WI38 (cell line): ENCODE measurements around the gene GNAL.

Experiments used
- H3K4me3 ChIP-seq: 2 replicates; pipeline ENCODE4 v1.5.1; 2011; ENCODE audit warnings: low read depth, mild to moderate bottlenecking, control low read depth, low read length
- TF ChIP-seq, protein P1 (sequence below): IDR thresholded peaks from 2 replicates; pipeline ENCODE4 v1.5.1; 2012; ENCODE audit warnings: low read depth, mild to moderate bottlenecking, control low read depth, low read length

The GNAL gene

DNA sequence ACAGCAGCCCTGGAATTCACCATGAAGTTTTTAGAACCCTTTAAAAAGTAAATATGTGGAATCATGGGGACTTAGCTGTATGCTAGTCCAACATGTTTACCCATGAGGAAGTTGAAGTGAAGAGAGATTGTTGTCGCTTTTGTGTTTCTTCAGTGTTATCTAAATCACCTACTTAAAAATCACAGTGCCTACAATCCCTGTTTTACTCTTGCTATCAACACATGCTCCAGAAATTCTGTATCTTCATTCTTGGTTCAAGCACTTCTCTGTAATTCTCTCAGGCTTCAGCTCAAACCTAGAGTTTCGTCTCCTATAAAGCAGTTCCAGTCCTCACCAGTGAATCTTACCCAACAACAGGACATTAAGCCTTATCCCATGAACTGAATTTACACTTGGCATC, 131.6 kb downstream of the GNAL start:
- no peak overlapping the region for H3K4me3 ChIP-seq
- TF ChIP-seq, protein P1, sequence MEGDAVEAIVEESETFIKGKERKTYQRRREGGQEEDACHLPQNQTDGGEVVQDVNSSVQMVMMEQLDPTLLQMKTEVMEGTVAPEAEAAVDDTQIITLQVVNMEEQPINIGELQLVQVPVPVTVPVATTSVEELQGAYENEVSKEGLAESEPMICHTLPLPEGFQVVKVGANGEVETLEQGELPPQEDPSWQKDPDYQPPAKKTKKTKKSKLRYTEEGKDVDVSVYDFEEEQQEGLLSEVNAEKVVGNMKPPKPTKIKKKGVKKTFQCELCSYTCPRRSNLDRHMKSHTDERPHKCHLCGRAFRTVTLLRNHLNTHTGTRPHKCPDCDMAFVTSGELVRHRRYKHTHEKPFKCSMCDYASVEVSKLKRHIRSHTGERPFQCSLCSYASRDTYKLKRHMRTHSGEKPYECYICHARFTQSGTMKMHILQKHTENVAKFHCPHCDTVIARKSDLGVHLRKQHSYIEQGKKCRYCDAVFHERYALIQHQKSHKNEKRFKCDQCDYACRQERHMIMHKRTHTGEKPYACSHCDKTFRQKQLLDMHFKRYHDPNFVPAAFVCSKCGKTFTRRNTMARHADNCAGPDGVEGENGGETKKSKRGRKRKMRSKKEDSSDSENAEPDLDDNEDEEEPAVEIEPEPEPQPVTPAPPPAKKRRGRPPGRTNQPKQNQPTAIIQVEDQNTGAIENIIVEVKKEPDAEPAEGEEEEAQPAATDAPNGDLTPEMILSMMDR, result no peak

DNA sequence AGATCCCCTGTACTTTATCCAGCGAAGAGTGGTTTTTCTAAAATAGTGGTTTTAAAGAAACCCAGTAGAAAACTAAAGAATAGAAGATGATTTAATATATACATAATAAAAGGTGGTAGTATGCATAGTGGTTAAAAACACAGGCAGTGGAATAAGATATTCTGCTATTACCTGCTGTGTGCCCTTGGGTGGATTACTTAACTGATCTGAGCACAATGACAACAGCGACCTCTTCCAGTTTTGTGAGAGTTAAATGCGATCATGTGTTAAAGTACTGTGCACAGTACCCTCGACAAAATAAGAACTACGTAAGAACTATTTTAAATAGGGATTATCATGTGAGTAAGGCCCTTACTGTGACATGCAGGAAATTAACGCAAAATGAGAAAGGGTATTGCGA, 132.1 kb downstream of the GNAL start:
- no peak overlapping the region for H3K4me3 ChIP-seq
- TF ChIP-seq, protein P1, result no peak

DNA sequence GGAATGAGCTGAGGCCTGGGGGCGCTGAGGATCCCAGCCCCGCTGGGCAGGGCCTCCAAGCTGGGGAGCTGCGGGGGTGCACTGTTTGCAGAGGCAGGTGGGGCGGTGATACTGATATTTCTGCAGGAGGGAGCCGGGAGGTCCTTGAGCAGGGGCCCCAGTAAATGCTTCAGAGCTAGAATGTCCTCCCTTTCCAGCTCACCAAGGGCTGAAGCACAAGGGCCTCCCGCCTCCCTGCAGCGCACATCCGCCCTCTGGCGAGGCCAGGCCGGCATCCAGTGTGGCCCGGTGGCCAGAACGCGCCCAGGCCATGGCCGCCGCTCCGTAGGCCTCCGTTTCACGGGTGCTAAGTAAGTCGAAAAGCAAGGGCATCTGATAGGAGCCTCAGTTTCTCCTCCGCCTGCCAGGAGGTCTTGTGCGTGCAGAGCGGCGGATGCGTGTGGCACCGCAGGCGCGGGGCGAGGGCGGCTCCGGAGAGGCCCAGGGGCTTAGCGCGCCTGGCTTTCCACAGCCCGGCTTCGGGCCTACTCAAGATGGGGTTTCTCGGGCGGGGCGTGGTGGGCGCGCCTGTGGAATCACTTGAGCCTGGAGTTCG, 132.7 kb downstream of the GNAL start:
- H3K4me3 ChIP-seq, result no peak overlapping the region
- TF ChIP-seq, protein P1, result no peak

DNA sequence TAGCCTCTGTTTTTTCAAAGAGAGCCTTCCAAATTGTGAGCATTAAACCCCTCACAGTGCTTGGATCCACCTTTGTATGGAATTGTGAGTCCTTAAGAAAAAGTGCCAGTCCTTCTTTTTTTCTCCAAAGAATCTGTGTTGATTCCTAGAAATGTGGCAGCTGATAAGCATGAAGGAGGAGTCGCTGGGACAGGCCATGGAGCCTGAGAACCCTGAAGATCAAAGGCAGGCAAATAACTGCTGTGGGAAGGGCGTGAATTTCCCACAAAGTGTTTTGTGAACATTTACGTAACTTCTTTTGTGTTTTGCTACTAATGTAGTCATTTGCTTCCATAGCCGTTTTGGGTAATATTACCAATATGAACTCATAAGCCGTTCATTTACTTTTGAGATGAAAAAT, 134.5 kb downstream of the GNAL start:
- no peak overlapping the region for H3K4me3 ChIP-seq
- TF ChIP-seq, protein P1, result no peak

DNA sequence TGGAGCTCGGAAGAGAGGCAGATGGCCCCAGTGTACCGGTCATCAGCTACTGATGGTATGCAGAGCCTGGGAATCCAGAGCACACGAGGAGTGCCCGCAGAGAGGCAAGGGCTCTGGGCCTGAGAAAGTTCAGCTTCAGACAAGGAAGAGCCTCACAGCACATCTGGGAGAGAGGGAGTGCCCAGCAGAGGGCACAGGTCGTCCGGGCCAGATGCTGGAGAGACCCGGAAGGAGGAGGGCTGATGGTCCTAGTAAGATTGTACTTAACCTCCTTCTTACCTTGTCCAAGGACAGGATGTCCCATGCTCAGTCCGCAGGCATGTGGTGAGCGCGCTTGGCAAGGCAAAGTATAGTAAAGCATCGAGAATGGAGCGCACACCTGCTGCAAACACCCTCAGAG, 137.8 kb downstream of the GNAL start:
- TF ChIP-seq, protein P1, result no peak
- no peak overlapping the region for H3K4me3 ChIP-seq

DNA sequence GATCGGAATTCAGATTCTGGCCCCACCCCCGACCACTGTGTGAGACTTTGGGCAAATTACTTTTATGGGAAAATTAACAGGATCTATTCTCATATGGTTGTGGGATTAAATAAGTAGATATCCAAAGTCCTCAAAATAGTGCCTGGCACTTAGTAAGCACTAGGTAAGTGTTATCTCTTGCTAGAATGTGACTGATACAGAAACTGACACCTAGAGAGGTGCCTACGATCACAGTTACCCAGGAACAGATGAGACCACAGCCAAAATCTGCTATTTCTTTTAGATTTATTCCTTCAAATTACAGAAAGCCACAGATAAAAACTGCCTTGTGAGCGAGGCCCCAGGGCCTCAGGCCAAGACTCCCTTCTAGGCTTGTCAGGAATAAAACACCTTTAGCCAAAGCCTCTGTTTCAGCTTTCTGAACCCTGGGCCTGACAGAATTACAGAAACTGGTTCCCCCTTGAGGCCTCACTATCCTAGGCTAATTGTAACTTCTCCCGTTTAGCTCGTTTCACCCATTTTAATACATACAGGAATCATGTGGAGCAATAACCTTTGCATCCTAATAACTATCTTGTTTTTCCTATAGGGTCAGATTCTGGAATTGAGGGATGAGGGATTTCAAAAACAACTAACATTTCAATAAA, 139.8 kb downstream of the GNAL start:
- no peak overlapping the region for H3K4me3 ChIP-seq
- TF ChIP-seq, protein P1, result no peak

DNA sequence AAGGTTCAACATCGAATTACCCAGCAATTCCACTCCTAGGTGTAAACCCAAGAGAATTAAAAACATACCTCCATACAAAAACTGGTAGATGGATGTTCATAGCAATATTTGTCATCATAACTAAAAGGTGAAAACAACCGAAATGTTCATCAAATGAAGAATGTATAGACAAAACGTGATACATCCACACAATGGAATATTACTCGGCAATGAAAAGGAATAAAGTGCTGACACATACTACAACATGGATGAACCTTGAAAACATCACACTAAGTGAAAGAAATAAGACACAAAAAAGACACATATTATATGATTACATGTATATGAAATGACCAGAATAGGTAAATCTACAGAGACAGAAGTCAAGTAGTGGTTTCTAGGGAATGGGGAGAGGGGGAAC, 141.5 kb downstream of the GNAL start:
- TF ChIP-seq, protein P1, result no peak
- H3K4me3 ChIP-seq, result no peak overlapping the region
